Parathyroid adenoma (tissue), 2 donors: ENCODE measurements around the gene MFAP3.

Experiments used
- H2AFZ ChIP-seq: fragments of 300-600 bp; sonication (generic); one replicate; pipeline ENCODE4 v1.7.0; 2017; ENCODE audit warnings: antibody characterized with exemption, mild to moderate bottlenecking
- H3K27ac ChIP-seq: fragments of 300-600 bp; sonication (generic); one replicate; pipeline ENCODE4 v1.7.0; 2017
- H3K27me3 ChIP-seq: fragments of 300-600 bp; sonication (generic); one replicate; pipeline ENCODE4 v1.7.0; 2017; ENCODE audit warnings: low read length; ENCODE audit not compliant: control insufficient read depth, insufficient read depth
- H3K36me3 ChIP-seq: fragments of 300-600 bp; sonication (generic); one replicate; pipeline ENCODE4 v1.7.0; 2017; ENCODE audit warnings: low read length; ENCODE audit not compliant: control insufficient read depth, insufficient read depth
- H3K4me1 ChIP-seq: fragments of 300-600 bp; sonication (generic); one replicate; pipeline ENCODE4 v1.7.0; 2017; ENCODE audit warnings: control low read depth
- H3K4me2 ChIP-seq: fragments of 300-600 bp; sonication (generic); one replicate; pipeline ENCODE4 v1.7.0; 2017; ENCODE audit warnings: low read length
- H3K4me3 ChIP-seq: fragments of 300-600 bp; sonication (generic); one replicate; pipeline ENCODE4 v1.7.0; 2017; ENCODE audit warnings: low read depth, low read length
- H3K79me2 ChIP-seq: fragments of 300-600 bp; sonication (generic); one replicate; pipeline ENCODE4 v1.7.0; 2017; ENCODE audit warnings: control low read depth
- H3K9ac ChIP-seq: fragments of 300-600 bp; sonication (generic); one replicate; pipeline ENCODE4 v1.7.0; 2017; ENCODE audit warnings: mild to moderate bottlenecking
- H3K9me3 ChIP-seq: fragments of 300-600 bp; sonication (generic); one replicate; pipeline ENCODE4 v1.7.0; 2017; ENCODE audit warnings: low read length; ENCODE audit not compliant: control insufficient read depth
- CTCF ChIP-seq: fragments of 300-600 bp; sonication (generic); IDR thresholded peaks from one replicate; pipeline ENCODE4 v1.7.0; 2017; ENCODE audit warnings: antibody characterized with exemption, mild to moderate bottlenecking
- donor health status: primary hyperparathyroidism.

Gene MFAP3

GRCh38 chr5:154038261-154038706, 483 bp upstream of the MFAP3 start:
- peak overlapping the region; percentile 95 for H2AFZ ChIP-seq
- TF ChIP-seq CTCF: no peak
- H3K79me2 ChIP-seq: peaks cover 25% of the 10 kb centered on the region
- H3K9me3 ChIP-seq: no peaks in the 10 kb centered on the region
- peak overlapping the region; percentile 82 for H3K27ac ChIP-seq
- H3K27me3 ChIP-seq: no peaks in the 10 kb centered on the region
- peak overlapping the region; percentile 50 for H3K9ac ChIP-seq
- H3K4me1 ChIP-seq: no peaks in the 10 kb centered on the region
- H3K4me3 ChIP-seq: peak overlapping the region; percentile 96
- H3K36me3 ChIP-seq: no peaks in the 10 kb centered on the region
- H3K4me2 ChIP-seq: peak overlapping the region; percentile 68

- Histone ChIP-seq H3K4me3 (peak overlapping the region; percentile 96), H3K4me2 (peak overlapping the region; percentile 81), H3K27me3 (no peaks in the 10 kb centered on the region), H3K79me2 (peaks cover 25% of the 10 kb centered on the region), H3K27ac (peak overlapping the region; percentile 82), H2AFZ (peak overlapping the region; percentile 95), H3K4me1 (peaks cover 3% of the 10 kb centered on the region), H3K9me3 (no peaks in the 10 kb centered on the region), H3K9ac (no peak overlapping the region), H3K36me3 (no peaks in the 10 kb centered on the region)
- TF ChIP-seq CTCF: no peak
These were observed 677 bp downstream of the MFAP3 start for GRCh38 chr5:154039458-154039829.

GRCh38 chr5:154042766-154043165, 4.0 kb downstream of the MFAP3 start:
- no peaks in the 10 kb centered on the region for H3K9me3 ChIP-seq
- H3K9ac ChIP-seq: no peak overlapping the region
- H3K4me1 ChIP-seq: peaks cover 20% of the 10 kb centered on the region
- H2AFZ ChIP-seq: no peak overlapping the region
- H3K4me3 ChIP-seq: no peak overlapping the region
- H3K27me3 ChIP-seq: no peaks in the 10 kb centered on the region
- no peaks in the 10 kb centered on the region for H3K36me3 ChIP-seq
- H3K79me2 ChIP-seq: peaks cover 30% of the 10 kb centered on the region
- no peak for TF ChIP-seq CTCF
- H3K27ac ChIP-seq: no peak overlapping the region
- no peak overlapping the region for H3K4me2 ChIP-seq

- Histone ChIP-seq H3K4me1 (peaks cover 25% of the 10 kb centered on the region), H3K4me3 (no peak overlapping the region), H3K79me2 (peaks cover 21% of the 10 kb centered on the region), H3K36me3 (no peaks in the 10 kb centered on the region), H3K9me3 (no peaks in the 10 kb centered on the region), H3K27me3 (no peaks in the 10 kb centered on the region), H3K4me2 (peak overlapping the region; percentile 5), H3K9ac (no peak overlapping the region), H3K27ac (no peak overlapping the region), H2AFZ (no peak overlapping the region)
- TF ChIP-seq CTCF: no peak
These were observed 5.3 kb downstream of the MFAP3 start for GRCh38 chr5:154044099-154044498.

- no peak overlapping the region for H3K27ac ChIP-seq
- TF ChIP-seq CTCF: no peak
These were observed 5.8 kb downstream of the MFAP3 start for GRCh38 chr5:154044581-154044980.

More at GRCh38 chr5:154044581-154044980, 5.8 kb downstream of the MFAP3 start:
- H3K36me3 ChIP-seq: no peaks in the 10 kb centered on the region
- H3K79me2 ChIP-seq: peaks cover 16% of the 10 kb centered on the region
- no peak overlapping the region for H3K4me3 ChIP-seq
- H2AFZ ChIP-seq: no peak overlapping the region
- H3K27me3 ChIP-seq: no peaks in the 10 kb centered on the region
- no peaks in the 10 kb centered on the region for H3K9me3 ChIP-seq
- H3K4me2 ChIP-seq: peak overlapping the region; percentile 5
- peaks cover 26% of the 10 kb centered on the region for H3K4me1 ChIP-seq
- H3K9ac ChIP-seq: no peak overlapping the region
